Measurements from ENCODE around the gene STAB2.
A peak's percentile ranks its signal among the peaks of the same experiment; 100 is the strongest.

STAB2 gene

DNA sequence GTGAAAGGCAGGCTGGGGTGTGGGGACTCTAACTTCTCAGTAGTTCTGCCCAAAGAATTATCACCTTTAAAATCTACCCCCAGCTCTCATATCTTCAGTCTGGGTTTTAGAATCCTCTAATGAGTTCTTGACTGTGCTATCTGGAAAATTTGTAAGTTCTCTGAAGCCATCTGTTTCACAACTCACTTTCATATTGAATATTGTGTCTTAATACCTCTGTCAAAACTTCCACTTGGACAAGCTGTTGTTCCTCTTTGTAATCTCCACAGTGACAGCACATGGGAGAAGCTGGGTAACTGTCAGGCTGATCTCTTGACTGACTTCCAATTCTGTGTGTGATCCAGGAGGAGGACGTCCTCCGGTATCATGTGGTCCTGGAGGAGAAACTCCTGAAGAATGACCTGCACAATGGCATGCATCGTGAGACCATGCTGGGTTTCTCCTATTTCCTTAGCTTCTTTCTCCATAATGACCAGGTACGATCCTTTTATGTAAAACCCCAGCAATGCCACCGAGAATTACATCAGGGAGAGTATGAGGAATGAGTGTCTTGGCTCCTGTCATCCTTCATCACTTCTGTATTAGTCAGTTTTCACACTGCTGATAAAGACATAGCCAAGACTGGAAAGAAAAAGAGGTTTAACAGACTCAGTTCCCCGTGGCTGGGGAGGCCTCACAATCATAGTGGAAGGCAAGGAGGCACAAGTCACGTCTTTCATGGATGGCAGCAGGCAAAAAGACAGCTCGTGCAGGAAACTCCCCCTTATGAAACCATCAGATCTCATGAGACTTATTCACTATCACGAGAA lies 111.9 kb downstream of the STAB2 start:
- no peak for DNase-seq

GRCh38 chr12:103705098-103705497 lies 118.0 kb downstream of the STAB2 start:
- DNase-seq, result no peak

DNA sequence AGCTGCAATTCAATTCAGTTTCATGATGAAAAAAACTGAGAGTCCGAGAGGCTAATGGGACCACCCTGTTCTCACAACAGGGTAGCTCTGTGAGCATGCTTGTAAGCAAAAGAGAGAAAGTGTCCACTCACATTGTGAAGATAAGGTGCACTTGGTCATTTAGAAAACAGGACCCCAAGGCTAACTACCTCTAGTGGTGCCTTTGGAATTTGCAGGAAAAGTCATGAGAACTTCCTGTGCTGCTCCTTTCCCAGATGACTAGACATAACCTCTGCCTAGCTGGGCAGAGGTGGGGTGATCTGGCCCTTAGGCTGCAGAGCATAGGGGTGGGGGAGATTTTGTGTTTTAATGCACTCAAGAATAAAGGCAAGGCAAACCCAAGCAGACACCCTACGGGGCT lies 118.9 kb downstream of the STAB2 start:
- no peak for DNase-seq

- no peak for DNase-seq
These were observed 120.4 kb downstream of the STAB2 start for GRCh38 chr12:103707446-103707845.

DNA sequence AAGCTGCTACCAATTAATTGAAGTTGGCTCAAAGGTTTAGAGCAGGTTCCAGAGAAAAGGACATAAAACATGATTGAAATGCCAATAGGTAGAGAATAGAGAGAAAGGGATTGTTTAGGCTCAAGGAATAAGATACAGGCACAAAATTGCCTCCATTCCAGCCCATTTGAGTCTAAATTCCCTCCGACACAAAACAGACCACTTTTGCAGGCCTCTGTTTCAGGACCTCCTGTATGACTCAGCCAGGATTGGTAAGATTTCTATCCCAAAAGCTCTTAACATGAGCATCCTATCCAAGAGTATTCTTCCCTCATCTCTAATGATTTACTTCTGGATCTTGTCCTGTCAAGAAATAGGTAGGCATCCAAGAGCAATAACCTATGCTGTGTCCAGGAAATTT lies 123.5 kb downstream of the STAB2 start:
- DNase-seq, result no peak

GRCh38 chr12:103712216-103712615 lies 125.1 kb downstream of the STAB2 start:
- DNase-seq, result no peak

DNA sequence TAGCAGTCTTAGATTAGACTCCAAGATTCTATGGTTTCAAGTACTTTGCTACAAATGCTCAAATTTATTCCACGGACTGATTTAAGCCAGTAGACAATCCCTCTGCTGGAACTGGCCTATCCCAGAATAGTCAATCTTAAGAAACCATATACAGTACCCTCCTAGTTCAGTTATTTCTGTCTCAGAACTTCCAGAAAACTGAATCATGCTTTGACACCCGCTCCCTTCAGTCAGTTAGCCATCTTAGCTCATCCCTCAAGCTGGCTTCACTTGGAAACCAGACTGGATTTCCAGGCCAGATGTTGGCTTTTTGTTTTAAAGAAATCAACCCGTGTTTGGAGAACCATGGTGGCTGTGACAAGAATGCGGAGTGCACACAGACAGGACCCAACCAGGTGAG lies 128.4 kb downstream of the STAB2 start:
- no peak for DNase-seq

GRCh38 chr12:103716517-103717196 lies 129.6 kb downstream of the STAB2 start:
- no peak for DNase-seq

- no peak for DNase-seq
These were observed 138.3 kb downstream of the STAB2 start for GRCh38 chr12:103725398-103725797.

DNA sequence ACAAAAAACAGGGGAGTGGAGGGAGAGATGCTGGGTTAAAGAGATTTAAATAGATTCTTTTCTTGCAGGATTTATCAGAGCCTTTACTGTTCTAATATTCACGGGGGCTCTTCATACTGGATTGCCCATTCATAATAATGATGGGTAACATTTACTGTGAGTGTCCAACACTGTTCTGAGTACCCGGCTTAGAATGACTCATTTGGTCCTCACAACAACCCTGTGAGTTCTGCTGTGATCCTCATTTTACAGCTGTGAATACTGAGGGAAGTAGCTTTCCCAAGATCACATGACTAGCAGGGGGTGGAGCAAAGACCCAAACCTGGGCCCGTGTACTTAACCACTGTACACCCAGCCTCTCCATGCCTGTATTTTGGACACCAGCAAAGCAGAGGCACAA lies 140.6 kb downstream of the STAB2 start:
- no peak for DNase-seq

- DNase-seq, result no peak
These were observed 141.2 kb downstream of the STAB2 start for GRCh38 chr12:103728323-103728722.

GRCh38 chr12:103729499-103729898 lies 142.4 kb downstream of the STAB2 start:
- no peak for DNase-seq

GRCh38 chr12:103731539-103731938 lies 144.5 kb downstream of the STAB2 start:
- DNase-seq, result no peak

- no peak for DNase-seq
These were observed 147.8 kb downstream of the STAB2 start for GRCh38 chr12:103734863-103735262.

DNA sequence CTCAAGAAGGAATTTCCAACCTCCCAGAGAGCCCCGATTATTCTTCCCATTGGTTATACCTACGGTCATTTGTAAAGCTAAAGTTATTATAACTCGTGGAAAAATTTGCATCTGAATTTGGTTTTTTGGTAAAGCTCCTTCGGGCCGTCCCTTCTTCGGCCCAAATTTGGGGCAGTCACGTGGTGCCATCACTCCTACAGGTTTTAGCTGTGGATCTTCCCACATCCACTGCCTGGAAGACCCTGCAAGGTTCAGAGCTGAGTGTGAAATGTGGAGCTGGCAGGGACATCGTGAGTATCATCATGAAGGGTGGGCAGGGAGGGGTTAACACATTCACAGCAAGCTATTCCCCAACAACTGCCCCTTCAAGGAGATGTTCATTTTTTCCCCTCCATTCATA lies 148.2 kb downstream of the STAB2 start:
- no peak for DNase-seq

- no peak for DNase-seq
These were observed 149.5 kb downstream of the STAB2 start for GRCh38 chr12:103736572-103736971.

GRCh38 chr12:103737881-103738280 lies 150.8 kb downstream of the STAB2 start:
- no peak for DNase-seq

DNA sequence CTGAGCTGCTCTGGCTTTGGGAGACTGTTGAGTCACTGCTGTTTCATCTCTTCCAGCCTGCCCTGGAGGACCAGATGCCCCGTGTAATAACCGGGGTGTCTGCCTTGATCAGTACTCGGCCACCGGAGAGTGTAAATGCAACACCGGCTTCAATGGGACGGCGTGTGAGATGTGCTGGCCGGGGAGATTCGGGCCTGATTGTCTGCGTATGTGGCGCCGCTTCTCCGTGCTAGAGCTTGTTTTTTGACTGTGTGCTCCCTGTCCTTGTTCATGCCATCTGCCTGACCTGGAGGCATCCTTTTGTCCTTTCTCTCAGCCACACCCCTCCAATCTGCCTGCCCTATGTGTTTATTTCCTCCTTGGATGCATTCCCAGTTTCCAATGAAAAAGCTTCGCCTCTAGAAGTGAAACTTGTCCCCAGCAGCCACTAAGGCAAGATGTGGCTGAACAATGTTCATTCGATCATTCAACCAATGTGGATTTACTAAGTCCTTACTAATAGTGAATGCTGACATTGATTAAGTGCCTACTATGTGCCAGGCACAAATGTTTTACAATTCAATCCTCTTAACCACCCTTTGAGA lies 155.4 kb downstream of the STAB2 start:
- peak; percentile 24 for DNase-seq

DNA sequence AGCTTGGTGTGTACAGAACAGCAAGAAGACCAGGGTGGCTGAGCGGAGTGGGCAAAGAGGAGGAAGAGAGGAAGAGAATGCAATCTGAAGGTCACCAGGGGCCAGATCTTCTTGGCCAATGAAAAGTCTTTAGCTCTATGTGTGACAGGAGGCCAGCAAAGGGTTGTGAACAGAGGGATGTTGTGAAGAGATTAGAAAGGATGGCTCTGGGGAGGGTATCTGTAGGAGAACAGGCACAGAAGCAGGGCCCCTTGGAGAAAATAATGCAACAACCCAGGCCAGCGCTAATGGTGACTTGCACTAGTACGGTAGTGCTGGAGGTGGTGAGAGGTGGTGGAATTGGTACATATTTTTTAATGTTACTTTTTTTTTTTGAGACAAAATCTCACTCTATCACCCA lies 156.7 kb downstream of the STAB2 start:
- DNase-seq, result no peak

GRCh38 chr12:103745962-103746361 lies 158.9 kb downstream of the STAB2 start:
- DNase-seq, result no peak

GRCh38 chr12:103748002-103748401 lies 160.9 kb downstream of the STAB2 start:
- no peak for DNase-seq

DNA sequence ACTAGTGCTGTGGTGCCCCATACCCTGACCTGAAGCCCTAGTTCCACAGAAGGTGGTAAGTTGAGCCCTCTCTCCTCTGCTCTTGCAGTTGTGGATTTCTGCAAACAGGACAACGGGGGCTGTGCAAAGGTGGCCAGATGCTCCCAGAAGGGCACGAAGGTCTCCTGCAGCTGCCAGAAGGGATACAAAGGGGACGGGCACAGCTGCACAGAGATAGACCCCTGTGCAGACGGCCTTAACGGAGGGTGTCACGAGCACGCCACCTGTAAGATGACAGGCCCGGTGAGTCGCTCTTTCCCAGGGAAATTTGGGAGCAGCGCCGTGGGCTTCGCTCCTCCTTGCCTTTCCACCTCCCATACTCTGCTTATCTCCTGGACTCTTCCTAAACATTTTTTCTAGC lies 161.8 kb downstream of the STAB2 start:
- no peak for DNase-seq

DNA sequence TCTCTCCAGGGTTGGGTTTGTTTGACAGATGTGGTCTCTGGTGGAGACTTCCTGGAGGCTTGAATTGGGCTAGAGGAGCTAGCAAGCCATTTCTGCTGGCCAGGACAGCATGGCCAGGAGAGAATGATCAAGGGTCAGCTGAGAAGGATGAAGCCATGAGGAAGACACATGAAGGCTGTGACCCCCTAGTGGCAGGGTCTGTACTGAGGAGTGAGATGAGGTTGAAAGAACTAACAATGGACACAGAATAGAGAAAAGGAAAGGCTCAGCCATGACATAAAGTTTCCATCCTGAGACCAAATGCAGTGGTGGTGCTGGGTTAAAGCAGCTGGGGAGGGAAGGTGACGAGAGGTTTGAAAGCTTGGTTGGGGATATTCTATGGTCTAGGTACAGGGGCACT lies 164.1 kb downstream of the STAB2 start:
- no peak for DNase-seq

GRCh38 chr12:103751600-103751999 lies 164.5 kb downstream of the STAB2 start:
- no peak for DNase-seq

Data from NCI-H187 treated with DMSO at 0.1 percent for 48 hours (cell line).